Stimulated activated CD4-positive, alpha-beta T cell treated with anti-CD3 and anti-CD28 coated beads, Interleukin-1b, Interleukin-23, amount 100 ng/mL, for 1 hour (primary cell): ENCODE data around the gene ONECUT3.
"Not testable (repeated sequence)": the region's sequence is repeated elsewhere in the genome, so short reads cannot be mapped to it uniquely, and the experiment has no call there.

ENCODE experiments used
- DNase-seq, 2 donors: peaks; one replicate each; pipeline ENCODE4 v3.0.0-alpha.2; 2020; ENCODE audit warnings: low read depth in 2 of 2

The ONECUT3 gene

GRCh38 chr19:1755467-1756171 is 2.3 kb downstream of the ONECUT3 start:
- no peak for DNase-seq

- no peak for DNase-seq
These were observed 3.0 kb downstream of the ONECUT3 start for GRCh38 chr19:1756264-1756663.

DNA sequence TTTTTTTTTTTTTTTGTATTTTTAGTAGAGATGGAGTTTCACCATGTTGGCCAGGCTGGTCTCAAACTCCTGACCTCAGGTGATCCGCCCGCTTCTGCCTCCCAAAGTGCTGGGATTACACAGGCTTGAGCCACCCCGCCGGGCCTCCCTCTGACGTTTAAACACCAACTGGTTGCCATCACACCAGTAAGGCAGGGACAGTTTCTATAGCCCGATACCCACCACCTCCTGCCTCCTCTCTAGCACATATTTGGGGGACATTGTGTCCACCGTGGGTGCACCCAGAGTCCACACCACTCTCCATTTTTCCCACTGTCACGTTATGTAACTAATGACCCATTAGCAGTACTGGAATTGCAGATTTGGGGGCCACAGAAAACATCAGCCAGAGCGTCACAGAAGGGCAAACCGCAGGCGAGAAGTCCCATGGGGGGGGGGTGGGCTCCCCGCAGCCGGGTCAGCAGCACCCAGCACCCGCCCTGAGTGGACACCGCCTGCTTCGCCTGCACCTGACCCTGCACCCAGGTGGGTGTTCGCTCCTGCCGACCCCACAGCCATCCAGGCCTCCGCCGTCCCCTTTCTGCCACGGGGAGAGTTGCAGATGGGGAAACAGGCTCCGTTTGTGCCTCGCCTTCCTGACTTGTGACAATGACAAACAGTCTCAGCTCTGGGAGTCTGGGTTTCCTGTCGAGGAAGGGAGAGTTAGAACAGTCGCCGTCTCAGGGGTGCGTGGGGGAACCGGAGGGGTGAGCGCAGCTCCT is 3.6 kb downstream of the ONECUT3 start:
- DNase-seq, result no peak

DNA sequence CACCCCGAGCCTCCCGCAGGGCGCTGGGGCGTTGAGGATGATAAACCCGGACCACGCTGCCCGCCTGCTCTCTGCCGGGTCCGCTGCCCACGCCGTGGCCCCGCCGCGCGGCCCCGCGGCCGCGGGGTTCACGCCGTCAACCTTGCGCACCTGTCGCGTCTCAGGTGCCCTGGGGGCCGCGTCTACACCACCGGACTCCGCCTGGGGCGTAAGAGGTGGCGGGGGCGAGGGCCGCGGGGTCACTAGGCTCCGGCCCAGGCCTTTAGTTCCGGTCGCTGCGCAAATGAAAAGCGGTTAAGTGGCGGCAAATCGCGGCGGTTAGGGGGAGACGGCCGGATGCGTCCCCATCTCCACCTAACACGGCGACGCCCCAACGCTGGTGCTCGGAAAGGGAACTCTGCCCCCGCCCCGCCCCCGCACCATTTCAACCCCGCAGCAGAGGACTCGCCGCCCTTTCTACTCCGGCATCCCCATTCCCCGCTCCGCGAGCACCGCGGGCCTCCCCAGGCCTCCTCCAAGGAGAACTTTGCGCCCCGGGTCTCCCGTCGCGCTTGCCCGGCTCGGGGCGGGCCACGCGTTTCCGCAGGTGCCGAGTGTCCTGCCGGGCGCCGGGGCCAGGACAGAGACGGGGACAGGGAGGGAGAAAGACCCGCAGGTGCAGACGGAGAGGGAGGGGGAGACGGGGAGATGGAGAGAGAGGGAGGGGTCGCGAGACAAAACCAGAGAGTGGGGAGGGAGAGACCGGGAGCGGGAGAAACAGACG is 4.3 kb downstream of the ONECUT3 start:
- no peak for DNase-seq

DNA sequence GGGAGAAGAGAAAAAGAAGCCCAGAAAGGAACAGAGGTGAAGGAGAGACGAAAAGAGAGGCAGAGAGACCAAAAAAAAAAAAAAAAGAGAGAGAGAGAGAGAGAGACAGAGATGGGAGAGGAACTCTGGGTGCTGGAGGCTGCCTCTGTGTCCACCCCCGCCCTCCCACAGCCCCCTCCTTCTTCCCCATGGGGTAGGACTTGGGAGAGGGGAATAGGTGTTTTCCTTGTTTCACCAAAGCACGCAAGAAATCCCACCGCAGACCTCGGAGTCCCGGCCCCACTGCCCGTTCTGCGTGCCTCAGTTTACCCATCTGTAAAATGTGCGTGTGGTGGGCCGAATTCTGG is 4.9 kb downstream of the ONECUT3 start:
- no peak for DNase-seq

DNA sequence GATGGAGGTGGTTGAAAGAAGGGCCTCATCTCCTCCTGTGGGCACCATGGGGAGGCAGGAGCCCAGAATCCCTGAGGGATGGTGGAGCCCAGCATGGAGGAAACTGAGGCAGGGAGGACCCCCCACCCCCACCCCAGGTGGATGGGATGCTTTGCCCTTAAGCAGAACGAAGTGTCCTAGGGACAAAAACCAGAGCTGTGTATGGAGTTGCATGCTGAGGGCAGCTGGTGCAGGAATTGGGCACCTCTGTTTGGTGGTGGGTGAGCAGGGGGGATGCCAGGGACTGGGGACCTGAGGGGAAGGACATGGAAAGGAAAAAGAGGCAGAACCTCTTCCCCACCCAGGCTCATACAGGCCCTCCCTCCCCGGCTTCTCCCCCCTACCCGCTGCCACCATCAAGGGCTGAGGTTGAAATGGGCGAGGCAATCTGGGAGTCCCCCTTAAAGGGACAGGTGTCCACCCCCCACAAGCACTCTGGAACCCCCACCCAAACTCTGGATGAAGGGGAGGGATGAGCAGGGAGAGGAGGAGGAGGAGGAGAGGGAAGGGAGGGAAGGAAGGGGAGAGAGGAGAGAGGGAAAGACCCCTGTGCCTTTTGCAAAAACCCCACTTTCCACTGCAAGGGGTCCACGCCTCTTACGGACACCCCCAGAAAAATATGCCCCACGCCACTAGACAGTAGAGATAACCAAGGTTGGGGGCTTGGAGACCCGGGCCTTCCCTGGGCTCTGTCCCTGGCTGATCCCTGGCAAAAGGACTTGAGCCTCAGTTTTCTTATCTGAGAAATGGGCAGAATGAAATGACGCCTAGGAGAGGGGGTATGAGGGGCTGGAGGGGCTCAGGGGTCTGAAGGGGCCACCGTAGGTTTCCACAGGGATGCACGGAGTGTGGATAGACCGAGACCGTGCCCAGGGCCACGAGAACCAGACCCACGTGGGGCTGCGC is 5.9 kb downstream of the ONECUT3 start:
- no peak for DNase-seq

DNA sequence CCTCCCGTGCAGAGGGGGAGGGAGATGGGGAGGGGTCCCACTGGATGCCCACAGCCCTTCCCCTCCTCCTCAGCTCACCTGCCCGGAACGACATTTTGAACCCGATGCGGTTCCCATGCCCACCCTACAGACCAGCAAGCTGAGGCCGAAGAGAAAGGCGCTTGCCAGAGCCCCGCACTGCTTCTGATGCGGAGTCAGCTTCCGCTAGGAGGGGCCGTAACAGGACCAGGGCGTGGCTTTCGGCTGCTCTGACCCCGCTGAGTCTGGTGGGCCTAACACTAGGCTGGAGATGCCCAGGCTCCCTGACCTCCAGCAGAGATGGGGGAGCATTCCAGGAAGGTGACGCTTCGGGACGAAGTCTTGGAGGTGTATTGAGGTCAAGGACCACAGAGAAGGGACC is 6.7 kb downstream of the ONECUT3 start:
- no peak for DNase-seq

DNA sequence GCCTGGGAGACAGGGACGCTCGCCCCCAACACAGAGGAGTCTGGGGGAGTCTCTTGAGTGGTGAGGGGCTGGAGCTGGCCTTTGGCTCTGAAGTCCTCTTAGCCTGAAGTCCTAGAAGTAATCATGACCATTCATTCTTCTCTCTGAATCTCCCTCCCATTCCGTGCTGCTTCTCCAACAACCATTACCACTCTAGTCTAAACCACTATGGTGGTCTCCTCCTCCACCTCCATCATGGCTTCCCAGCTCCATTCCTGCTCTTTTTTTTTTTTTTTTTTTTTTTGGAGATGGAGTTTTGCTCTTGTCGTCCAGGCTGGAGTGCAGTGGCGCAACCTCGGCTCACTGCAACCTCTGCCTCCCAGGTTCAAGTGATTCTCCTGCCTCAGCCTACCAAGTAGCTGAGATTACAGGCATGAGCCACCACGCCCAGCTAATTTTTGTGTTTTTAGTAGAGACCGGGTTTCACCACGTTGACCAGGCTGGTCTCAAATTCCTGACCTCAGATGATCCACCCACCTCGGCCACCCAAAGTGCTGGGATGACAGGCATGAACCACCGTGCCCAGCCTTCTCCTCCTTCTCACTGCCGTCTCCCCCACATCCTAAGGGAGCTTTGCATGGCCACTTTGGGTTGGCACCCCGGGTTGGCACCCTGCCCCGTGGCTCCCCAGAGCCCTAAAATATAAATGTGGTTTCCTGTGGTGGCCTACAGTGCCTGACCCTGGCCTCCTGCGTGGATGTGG is 7.7 kb downstream of the ONECUT3 start:
- not testable (repeated sequence) for DNase-seq

DNA sequence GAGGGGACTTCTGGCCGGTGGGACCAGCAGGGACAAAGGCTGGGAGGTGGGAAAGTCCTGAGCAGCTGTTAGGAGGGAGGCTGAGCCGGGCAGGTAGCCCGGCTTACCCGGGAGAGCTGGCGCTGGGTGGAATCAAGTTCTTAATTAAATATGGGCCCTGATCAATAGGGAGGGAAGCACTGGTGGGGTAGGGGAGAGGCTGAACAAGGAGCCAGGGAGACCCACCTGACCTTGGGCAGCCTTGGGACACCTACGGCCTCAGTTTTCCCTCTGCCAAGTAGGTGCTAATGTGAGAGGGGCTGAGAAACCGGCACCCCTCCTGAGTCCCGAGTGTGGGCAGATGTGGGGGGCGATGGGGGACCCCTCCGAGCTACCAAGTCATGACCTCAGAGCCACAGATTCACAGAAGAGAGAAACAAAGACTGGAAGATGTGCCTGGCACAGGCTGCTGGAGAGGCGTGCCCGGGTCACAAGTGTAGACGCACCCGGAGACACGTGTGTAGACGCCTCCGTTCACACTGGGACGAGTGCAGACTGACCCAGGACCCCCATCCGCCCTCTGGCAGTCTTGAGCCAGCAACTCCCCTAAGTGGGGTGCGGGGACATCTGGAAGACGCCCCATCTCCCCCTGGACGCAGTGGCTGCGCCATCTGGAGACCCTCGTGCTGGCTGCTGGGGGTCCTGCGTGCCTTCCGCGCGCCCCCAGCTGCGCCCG is 8.4 kb downstream of the ONECUT3 start:
- DNase-seq, result no peak

DNA sequence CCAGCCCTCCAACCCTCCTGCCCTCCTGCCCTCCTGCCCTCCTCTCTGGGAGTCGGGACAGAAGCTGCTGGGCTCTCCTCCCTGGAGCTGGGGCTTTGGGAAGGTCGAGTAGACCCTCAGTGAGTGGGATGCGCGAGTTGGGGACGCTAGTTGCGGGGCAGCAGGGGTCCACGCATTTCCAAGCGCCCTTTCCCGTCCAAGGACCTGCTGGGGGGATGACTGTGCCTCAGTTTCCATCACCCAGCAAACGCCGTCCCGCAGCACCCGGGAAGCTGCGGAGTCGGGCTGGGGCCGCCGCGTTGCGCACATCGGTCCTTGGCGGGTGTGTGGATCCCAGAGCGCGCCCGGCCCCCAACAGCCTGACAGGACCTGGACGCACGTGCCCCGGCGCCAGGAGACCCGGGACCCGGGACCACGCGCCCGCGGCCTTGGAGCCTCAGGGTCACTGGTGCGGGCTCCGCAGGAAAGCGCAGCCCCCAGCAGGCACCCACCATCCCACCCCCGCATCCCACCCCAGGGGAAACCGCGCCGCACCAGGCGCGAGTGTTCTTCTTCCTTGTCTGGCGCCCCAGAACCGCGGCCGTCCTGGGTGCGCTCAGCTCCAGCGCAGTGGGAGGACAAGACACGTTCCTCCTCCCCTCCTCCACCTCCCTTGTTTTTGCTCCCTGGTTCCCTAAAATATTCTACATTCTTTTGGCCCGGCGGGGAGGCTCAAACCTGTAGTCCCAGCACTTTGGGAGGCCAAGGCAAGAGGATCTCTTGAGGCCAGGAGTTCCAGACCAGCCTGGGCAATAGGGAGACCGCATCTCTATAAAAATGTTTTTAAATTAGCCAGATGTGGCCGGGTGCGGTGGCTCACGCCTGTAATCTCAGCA is 9.2 kb downstream of the ONECUT3 start:
- DNase-seq, result no peak

DNA sequence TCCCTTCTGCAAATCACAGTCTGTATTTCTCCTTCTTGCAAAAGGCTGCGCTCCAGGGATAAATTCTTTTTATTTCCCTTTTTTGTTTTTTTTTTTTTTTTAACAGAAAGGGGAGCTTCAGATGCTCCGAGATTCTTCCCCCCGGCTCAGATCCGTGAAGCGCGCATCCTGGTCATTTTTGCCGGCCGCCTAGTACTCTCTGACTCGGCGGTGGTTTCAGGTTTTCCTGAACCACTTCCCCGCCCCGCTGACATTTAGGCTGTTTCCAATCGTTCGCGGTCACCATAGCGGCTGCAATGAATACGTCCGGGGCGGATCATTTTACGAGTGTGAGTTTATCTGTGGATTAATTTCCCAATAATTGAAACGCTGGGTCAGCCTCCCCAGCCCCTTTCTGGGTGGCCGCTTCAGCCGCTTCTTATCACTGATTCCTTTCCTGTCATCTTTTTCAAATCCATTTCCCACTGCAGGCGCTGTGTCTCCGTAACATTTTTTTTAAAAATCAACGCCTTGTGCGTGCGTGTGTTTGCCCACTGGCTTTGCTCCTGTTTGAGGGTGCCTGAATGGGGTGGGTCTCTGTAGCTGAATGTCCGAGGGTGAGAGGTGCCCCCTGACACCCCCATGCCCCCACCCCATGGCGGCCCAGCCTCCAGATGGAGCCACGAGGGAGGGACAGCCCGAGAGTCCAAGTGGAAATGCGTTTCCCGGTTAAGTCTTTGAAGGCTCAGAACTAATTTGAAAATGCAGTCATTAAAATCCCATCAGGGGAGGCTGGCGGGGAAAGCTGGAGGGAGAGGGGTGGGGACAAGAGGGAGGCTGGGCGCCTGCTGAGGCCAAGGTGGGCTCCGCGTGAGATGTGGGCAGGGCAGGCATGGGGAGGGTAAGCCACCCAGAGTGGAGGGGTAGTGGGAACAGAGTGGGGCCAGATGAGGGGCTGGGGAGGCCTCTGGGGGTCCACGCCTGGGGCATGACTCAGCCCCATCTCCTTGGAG is 10.6 kb downstream of the ONECUT3 start:
- no peak for DNase-seq

DNA sequence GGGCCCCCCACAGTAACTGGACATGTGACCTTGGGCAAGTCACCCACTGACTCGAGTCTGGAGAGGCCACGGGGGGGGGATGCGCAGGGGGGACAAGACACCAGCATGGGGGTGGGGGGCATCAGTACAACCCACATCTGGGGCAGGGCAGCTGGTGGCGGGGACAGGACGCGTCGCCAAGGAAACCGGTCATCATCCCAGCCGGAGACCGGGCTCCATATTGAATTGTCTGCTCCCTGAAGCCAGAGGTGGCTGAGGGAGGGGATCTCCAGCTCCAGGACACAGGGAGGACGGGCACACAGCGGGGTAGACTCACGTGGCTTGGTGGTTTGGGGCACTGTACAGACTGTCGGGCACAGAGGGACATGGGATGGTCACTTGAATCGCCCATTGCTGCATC is 11.4 kb downstream of the ONECUT3 start:
- no peak for DNase-seq

GRCh38 chr19:1765232-1765903 is 12.1 kb downstream of the ONECUT3 start:
- DNase-seq, result no peak

GRCh38 chr19:1765904-1766799 is 12.8 kb downstream of the ONECUT3 start:
- no peak for DNase-seq

GRCh38 chr19:1766800-1767352 is 13.6 kb downstream of the ONECUT3 start:
- DNase-seq, result no peak

GRCh38 chr19:1767464-1767933 is 14.2 kb downstream of the ONECUT3 start:
- peak; percentile 7 to 45 for DNase-seq
